ENCODE measurements around the gene TPSD1.
"Not testable (repeated sequence)": the region's sequence is repeated elsewhere in the genome, so short reads cannot be mapped to it uniquely, and the experiment has no call there.

Gene TPSD1

GRCh38 chr16:1221628-1222552 is 34.0 kb upstream of the TPSD1 start:
- DNase-seq: no peak

- no peak for DNase-seq
These were observed 33.1 kb upstream of the TPSD1 start for GRCh38 chr16:1222553-1223354.

GRCh38 chr16:1223355-1224214 is 32.3 kb upstream of the TPSD1 start:
- DNase-seq: no peak

- DNase-seq: no peak
These were observed 31.3 kb upstream of the TPSD1 start for GRCh38 chr16:1224558-1224957.

DNA sequence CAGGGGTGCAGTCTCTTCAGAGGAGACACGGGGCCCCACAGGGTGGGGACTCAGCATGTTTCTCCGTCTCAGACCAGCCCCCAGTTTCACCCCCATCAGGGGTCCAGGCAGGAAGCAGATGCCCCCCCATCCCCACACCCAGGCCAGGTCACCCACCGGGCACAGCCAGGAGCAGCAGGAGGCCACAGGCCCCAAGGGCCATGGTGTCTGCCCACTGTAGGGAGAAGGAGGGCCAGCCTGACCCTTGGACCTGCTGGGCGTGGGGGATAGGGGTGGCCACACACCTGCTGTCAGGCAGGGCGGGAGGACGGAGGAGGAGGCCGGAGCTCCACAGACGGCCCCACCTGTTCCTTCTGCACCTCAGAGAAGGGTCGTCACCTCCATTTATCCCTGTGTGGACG is 30.8 kb upstream of the TPSD1 start, which contains the start of gene TPSG1:
TSS of gene TPSG1 (minus strand) at position 218 of the 401 bp plus-strand sequence. CDS start at position 202, 16 bp downstream.
- DNase-seq: no peak

- DNase-seq: not testable (repeated sequence)
These were observed 30.0 kb upstream of the TPSD1 start for GRCh38 chr16:1225728-1226311.

DNA sequence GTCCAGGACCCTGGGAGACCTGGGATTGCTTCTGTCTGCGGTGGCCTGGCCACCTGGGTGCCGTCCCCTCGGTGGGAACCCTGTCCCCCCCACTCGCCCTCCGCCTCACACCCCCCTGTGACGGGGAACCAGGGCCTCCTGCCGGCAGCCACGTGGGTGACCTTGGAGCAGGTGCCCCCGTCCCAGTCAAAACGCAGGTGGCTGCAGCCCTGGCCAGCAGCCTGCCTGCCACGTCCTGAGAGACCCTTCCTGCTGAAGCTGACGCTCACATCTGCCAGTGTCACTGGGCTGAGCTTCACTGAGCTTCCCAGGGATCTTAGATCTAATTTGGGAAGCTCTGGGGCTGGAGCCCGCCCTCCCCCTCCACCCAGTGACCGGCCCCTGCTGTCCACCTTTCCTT is 29.2 kb upstream of the TPSD1 start:
- DNase-seq: not testable (repeated sequence)

GRCh38 chr16:1228227-1228626 is 27.6 kb upstream of the TPSD1 start:
- DNase-seq: not testable (repeated sequence)

- not testable (repeated sequence) for DNase-seq
These were observed 26.4 kb upstream of the TPSD1 start for GRCh38 chr16:1229476-1229875.

DNA sequence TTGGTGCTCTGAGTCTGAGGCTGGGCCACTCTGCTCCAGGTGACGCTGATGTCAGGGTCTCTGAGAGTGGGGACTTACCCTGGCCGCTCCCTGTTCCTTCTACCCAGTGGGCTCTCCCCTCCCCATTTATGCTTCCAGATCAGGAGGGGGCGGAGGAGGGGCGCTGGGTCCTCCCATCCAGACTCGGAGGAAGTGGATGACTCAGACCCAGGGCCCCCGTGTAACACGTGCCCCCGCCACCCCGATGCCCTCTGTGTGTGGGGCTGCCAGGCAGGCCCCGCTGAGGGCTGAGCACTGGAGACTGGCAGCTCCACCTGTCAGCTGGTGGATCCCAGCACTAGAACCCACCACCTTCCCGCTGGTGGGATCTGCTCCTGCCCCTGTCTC is 25.8 kb upstream of the TPSD1 start, which contains the start of gene TPSB2:
TSS of gene TPSB2 (minus strand) at position 101 of the 387 bp plus-strand sequence. CDS start 233 bp downstream, outside the sequence.
- DNase-seq: not testable (repeated sequence)

- DNase-seq: not testable (repeated sequence)
These were observed 25.2 kb upstream of the TPSD1 start for GRCh38 chr16:1230471-1231212.

- not testable (repeated sequence) for DNase-seq
These were observed 24.6 kb upstream of the TPSD1 start for GRCh38 chr16:1231301-1231700.

GRCh38 chr16:1232049-1232748 is 23.7 kb upstream of the TPSD1 start:
- not testable (repeated sequence) for DNase-seq

DNA sequence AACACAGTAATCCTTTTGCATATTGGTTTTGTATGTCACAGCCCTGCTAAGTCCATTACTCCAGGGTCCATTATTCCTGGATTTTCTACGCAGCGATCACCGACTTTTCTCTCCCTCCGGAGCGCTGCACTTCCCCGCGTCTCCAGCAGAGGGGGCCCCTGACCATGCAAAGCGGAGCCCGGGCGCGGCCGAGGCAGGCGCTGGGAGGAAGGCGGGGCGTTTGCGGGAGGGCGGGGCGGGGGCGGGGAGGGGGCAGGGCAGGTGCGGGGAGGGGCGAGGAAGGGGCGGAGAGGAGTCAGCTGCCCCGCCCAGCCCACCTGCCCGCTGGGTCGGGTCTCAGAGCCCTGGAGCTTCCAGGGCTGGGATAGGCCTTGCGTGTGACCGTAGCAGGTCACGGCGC is 19.2 kb upstream of the TPSD1 start:
- not testable (repeated sequence) for DNase-seq

GRCh38 chr16:1237990-1238389 is 17.9 kb upstream of the TPSD1 start:
- no peak for DNase-seq

- not testable (repeated sequence) for DNase-seq
These were observed 17.0 kb upstream of the TPSD1 start for GRCh38 chr16:1238909-1239308.

DNA sequence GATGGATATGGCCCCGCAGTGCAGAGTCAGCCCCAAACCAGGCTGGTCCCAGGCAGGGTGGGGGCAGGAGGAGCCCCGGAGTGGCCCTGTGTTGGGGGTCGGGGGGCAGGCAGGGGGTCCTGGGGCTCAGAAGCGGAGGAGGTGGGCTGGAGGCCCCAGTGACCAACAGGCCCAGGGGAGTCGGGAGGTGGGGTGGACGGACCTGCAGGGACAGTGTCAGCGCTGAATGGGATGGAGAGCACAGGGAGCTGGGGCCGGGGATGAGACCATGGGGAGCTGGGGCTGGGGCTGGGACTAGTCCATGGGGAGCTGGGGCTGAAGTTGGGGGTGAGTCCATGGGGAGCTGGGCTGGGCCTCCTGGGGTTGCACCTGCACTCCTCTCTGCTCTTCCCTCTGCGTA is 16.3 kb upstream of the TPSD1 start:
- DNase-seq: not testable (repeated sequence)

GRCh38 chr16:1240436-1240835 is 15.4 kb upstream of the TPSD1 start, which contains the start of gene TPSAB1:
TSS of gene TPSAB1 (plus strand) at chr16:1240705. CDS start at chr16:1240939, 234 bp downstream.
- not testable (repeated sequence) for DNase-seq

- DNase-seq: not testable (repeated sequence)
These were observed 14.8 kb upstream of the TPSD1 start for GRCh38 chr16:1241081-1241480.

GRCh38 chr16:1243363-1243762 is 12.5 kb upstream of the TPSD1 start:
- not testable (repeated sequence) for DNase-seq

Data from stimulated activated CD4-positive, alpha-beta T cell treated with anti-CD3 and anti-CD28 coated beads, Interleukin-4, amount 100 ng/mL, for 4 hours (primary cell).